ENCODE measurements around the gene FRMD8. TPM values are rescaled to one million over a fixed set of nuclear protein-coding genes. Genes with fewer than 3 reads are reported as not detected.
A peak's percentile ranks its signal among the peaks of the same experiment; 100 is the strongest.

Gene FRMD8
- total and polyA plus RNA-seq, 2 experiments from 2014 or later: 7.0 to 35.4 TPM

DNA sequence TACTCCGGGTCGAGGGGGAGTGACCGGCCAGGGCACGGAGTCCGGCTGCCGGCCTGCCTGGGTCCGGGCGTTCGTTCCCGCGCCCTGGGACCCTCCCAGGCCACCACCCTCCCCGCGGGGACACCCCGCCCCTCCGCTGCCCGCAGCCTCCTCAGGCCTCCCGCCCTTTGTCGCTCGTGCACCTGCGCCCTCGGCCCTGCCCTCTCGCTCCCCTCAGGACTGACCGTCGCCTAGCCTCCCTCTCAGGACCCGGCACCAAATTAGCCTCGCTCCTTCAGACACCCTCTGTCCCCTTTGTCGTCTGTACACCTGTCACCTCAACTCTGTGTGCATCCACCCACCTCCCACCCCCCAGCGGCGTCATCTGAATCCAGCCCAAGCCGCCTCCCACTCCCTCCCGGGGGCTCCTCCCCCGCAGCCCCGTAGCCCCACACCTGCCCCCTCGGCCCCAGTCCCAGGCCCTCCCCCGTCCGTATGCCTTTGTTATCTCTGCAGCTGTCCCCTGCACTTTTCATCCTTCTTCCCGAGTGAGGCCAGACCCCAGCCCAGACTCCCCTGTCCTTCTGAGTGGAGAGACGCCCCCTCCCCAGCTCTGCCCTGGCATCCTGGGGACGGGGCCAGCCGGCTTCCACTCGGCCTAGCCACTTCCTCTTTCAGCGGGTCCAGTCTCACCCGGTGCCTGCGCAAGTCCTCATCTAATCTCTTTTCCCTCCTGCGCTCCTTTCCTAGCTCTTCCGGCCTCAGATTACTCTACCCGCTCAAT lies 31.2 kb upstream of the FRMD8 start:
- peaks cover 26% of the 10 kb centered on the region for H3K36me3 Mint-ChIP-seq (ENCODE audit: low read depth)
- H3K4me2 ChIP-seq: peak overlapping the region; percentile 99
- ATAC-seq (peak; percentile 17), DNase-seq (ENCODE audit: low spot score) (peak; percentile 64)
- H3K27ac Mint-ChIP-seq: no peak overlapping the region
- H3K4me1 Mint-ChIP-seq: peaks cover 16% of the 10 kb centered on the region
- no peak overlapping the region for H3K27ac ChIP-seq (ENCODE audit: low read depth)
- H3F3A ChIP-seq (replicated peaks; ENCODE audit: low read depth): peaks cover 10% of the 10 kb centered on the region
- H2AFZ ChIP-seq: peak overlapping the region; percentile 98
- H3K9me3 Mint-ChIP-seq: no peaks in the 10 kb centered on the region
- H3K27me3 ChIP-seq (ENCODE audit: insufficient read depth): peaks cover 31% of the 10 kb centered on the region
- peaks cover 6% of the 10 kb centered on the region; the same call in 1 of the 2 replicates for H3K36me3 ChIP-seq (ENCODE audit: insufficient read depth)
- peak overlapping the region; percentile 92 for H3K4me3 ChIP-seq
- H4K20me1 ChIP-seq (replicated peaks; ENCODE audit: insufficient read depth): peaks cover 1% of the 10 kb centered on the region; the same call in 1 of the 2 replicates
- peaks cover 6% of the 10 kb centered on the region; the same call in 1 of the 2 replicates for H3K4me1 ChIP-seq (ENCODE audit: insufficient read depth)
- TF ChIP-seq ZNF114 (CRISPR knock-in tag; IDR thresholded peaks at IDR 0.05) (no peak), NANOG (IDR thresholded peaks at IDR 0.05; ENCODE audit: borderline replicate concordance) (no peak), STAT1 (IDR thresholded peaks at IDR 0.05; ENCODE audit: unreplicated experiment) (no peak)
- H3K79me2 ChIP-seq (replicated peaks; ENCODE audit: insufficient read depth): no peaks in the 10 kb centered on the region
- H3K4me3 Mint-ChIP-seq: peak overlapping the region; percentile 84
- no peaks in the 10 kb centered on the region for H3K9me2 ChIP-seq (ENCODE audit: insufficient read depth)
- peaks cover 37% of the 10 kb centered on the region for H3K27me3 Mint-ChIP-seq (ENCODE audit: insufficient read depth, low read depth, poor library complexity)

GRCh38 chr11:65355776-65356393 lies 30.6 kb upstream of the FRMD8 start:
- H3K9me3 Mint-ChIP-seq: no peaks in the 10 kb centered on the region
- Histone ChIP-seq H3K9me2 (ENCODE audit: insufficient read depth) (no peaks in the 10 kb centered on the region), H3K36me3 (ENCODE audit: insufficient read depth) (no peaks in the 10 kb centered on the region; the same call in 1 of the 2 replicates), H3K4me1 (ENCODE audit: insufficient read depth) (peaks cover 6% of the 10 kb centered on the region; the same call in 1 of the 2 replicates), H3K27me3 (ENCODE audit: insufficient read depth) (peaks cover 31% of the 10 kb centered on the region), H4K20me1 (replicated peaks; ENCODE audit: insufficient read depth) (no peaks in the 10 kb centered on the region), H3K79me2 (replicated peaks; ENCODE audit: insufficient read depth) (no peaks in the 10 kb centered on the region), H3K4me3 (peak overlapping the region; percentile 92), H2AFZ (peak overlapping the region; percentile 98), H3K4me2 (peak overlapping the region; percentile 99), H3F3A (replicated peaks; ENCODE audit: low read depth) (peaks cover 10% of the 10 kb centered on the region), H3K27ac (ENCODE audit: low read depth) (no peak overlapping the region)
- ATAC-seq: peak; percentile 12
- TF ChIP-seq EZH2 (IDR thresholded peaks at IDR 0.05; ENCODE audit: low read depth, unreplicated experiment) (peak; percentile 42), ZNF331 (CRISPR knock-in tag; IDR thresholded peaks at IDR 0.05; ENCODE audit: low read depth) (no peak)
- peak; percentile 75 for DNase-seq (ENCODE audit: low spot score)
- peaks cover 16% of the 10 kb centered on the region for H3K4me1 Mint-ChIP-seq
- H3K27me3 Mint-ChIP-seq (ENCODE audit: insufficient read depth, low read depth, poor library complexity): peaks cover 37% of the 10 kb centered on the region
- H3K27ac Mint-ChIP-seq: no peak overlapping the region
- peaks cover 21% of the 10 kb centered on the region for H3K36me3 Mint-ChIP-seq (ENCODE audit: low read depth)
- peak overlapping the region; percentile 84 for H3K4me3 Mint-ChIP-seq

- peak overlapping the region; percentile 98 for H2AFZ ChIP-seq
- no peak overlapping the region for H3K27ac Mint-ChIP-seq
- H3K27me3 Mint-ChIP-seq (ENCODE audit: insufficient read depth, low read depth, poor library complexity): peaks cover 37% of the 10 kb centered on the region
- H3F3A ChIP-seq (replicated peaks; ENCODE audit: low read depth): peaks cover 10% of the 10 kb centered on the region
- H3K9me3 Mint-ChIP-seq: no peaks in the 10 kb centered on the region
- peaks cover 6% of the 10 kb centered on the region; the same call in 1 of the 2 replicates for H3K4me1 ChIP-seq (ENCODE audit: insufficient read depth)
- no peaks in the 10 kb centered on the region for H3K79me2 ChIP-seq (replicated peaks; ENCODE audit: insufficient read depth)
- ATAC-seq (no peak), DNase-seq (ENCODE audit: low spot score) (no peak)
- peak overlapping the region; percentile 99 for H3K4me2 ChIP-seq
- H3K36me3 ChIP-seq (ENCODE audit: insufficient read depth): no peaks in the 10 kb centered on the region; the same call in 1 of the 2 replicates
- peaks cover 31% of the 10 kb centered on the region for H3K27me3 ChIP-seq (ENCODE audit: insufficient read depth)
- peaks cover 16% of the 10 kb centered on the region for H3K36me3 Mint-ChIP-seq (ENCODE audit: low read depth)
- H4K20me1 ChIP-seq (replicated peaks; ENCODE audit: insufficient read depth): no peaks in the 10 kb centered on the region
- H3K4me1 Mint-ChIP-seq: peaks cover 16% of the 10 kb centered on the region
- H3K4me3 Mint-ChIP-seq: peak overlapping the region; percentile 84; the same call in 2 of the 3 replicates
- no peak overlapping the region for H3K27ac ChIP-seq (ENCODE audit: low read depth)
- no peaks in the 10 kb centered on the region for H3K9me2 ChIP-seq (ENCODE audit: insufficient read depth)
- H3K4me3 ChIP-seq: peak overlapping the region; percentile 92
- no peak for TF ChIP-seq REST (IDR thresholded peaks at IDR 0.05; ENCODE audit: unreplicated experiment)
- TF ChIP-seq, protein P1, sequence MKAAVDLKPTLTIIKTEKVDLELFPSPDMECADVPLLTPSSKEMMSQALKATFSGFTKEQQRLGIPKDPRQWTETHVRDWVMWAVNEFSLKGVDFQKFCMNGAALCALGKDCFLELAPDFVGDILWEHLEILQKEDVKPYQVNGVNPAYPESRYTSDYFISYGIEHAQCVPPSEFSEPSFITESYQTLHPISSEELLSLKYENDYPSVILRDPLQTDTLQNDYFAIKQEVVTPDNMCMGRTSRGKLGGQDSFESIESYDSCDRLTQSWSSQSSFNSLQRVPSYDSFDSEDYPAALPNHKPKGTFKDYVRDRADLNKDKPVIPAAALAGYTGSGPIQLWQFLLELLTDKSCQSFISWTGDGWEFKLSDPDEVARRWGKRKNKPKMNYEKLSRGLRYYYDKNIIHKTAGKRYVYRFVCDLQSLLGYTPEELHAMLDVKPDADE (IDR thresholded peaks at IDR 0.05): no peak
- TF ChIP-seq ZNF331 (CRISPR knock-in tag; IDR thresholded peaks at IDR 0.05; ENCODE audit: low read depth): no peak
- no peak for TF ChIP-seq STAT1 (IDR thresholded peaks at IDR 0.05; ENCODE audit: unreplicated experiment)
- TF ChIP-seq NANOG (IDR thresholded peaks at IDR 0.05; ENCODE audit: borderline replicate concordance): no peak
- no peak for TF ChIP-seq EZH2phosphoT487 (IDR thresholded peaks at IDR 0.05; ENCODE audit: unreplicated experiment)
- TF ChIP-seq ZNF114 (CRISPR knock-in tag; IDR thresholded peaks at IDR 0.05): no peak
- TF ChIP-seq JUNB (IDR thresholded peaks at IDR 0.05; ENCODE audit: unreplicated experiment): no peak
- TF ChIP-seq EZH2 (IDR thresholded peaks at IDR 0.05; ENCODE audit: low read depth, unreplicated experiment): no peak
Observed at GRCh38 chr11:65356394-65356972, 30.0 kb upstream of the FRMD8 start.
